Retinal pigment epithelial cell (primary cell): Measurements from ENCODE around the gene ZSCAN25.

Experiments
- DNase-seq: peaks from one replicate; pipeline ENCODE4 v3.0.0-alpha.2; 2010; ENCODE audit warnings: low read depth
- H3K4me3 ChIP-seq: 2 replicates; pipeline ENCODE4 v1.5.1; 2011; ENCODE audit warnings: mild to moderate bottlenecking, low read length, control low read depth, moderate library complexity
- TF ChIP-seq, protein P1 (sequence below): conservative IDR thresholded peaks from 2 replicates; pipeline ENCODE4 v1.5.1; 2011; ENCODE audit warnings: low read depth, low read length, control low read depth, inconsistent platforms

Gene ZSCAN25

DNA sequence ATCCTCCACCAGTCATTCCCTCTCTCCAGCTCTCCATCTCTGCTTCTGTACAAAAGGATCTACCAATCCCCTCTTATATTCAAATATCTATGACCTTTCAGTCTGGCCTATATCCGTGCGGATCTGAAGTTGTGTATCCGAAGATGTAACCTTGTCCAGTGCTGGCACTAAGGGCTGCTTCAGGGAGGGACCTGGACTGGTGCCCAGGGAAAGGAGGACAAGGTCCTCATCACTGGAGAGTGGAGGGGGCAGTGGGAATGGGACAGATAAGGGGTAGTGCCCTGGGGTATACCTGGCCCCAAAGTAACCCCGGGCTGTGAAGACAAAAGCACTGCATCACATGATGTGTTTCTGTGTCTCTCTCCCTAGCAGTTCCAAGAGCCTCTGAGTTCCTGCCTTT is 16.9 kb upstream of the ZSCAN25 start:
- TF ChIP-seq, protein P1, sequence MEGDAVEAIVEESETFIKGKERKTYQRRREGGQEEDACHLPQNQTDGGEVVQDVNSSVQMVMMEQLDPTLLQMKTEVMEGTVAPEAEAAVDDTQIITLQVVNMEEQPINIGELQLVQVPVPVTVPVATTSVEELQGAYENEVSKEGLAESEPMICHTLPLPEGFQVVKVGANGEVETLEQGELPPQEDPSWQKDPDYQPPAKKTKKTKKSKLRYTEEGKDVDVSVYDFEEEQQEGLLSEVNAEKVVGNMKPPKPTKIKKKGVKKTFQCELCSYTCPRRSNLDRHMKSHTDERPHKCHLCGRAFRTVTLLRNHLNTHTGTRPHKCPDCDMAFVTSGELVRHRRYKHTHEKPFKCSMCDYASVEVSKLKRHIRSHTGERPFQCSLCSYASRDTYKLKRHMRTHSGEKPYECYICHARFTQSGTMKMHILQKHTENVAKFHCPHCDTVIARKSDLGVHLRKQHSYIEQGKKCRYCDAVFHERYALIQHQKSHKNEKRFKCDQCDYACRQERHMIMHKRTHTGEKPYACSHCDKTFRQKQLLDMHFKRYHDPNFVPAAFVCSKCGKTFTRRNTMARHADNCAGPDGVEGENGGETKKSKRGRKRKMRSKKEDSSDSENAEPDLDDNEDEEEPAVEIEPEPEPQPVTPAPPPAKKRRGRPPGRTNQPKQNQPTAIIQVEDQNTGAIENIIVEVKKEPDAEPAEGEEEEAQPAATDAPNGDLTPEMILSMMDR: no peak

DNA sequence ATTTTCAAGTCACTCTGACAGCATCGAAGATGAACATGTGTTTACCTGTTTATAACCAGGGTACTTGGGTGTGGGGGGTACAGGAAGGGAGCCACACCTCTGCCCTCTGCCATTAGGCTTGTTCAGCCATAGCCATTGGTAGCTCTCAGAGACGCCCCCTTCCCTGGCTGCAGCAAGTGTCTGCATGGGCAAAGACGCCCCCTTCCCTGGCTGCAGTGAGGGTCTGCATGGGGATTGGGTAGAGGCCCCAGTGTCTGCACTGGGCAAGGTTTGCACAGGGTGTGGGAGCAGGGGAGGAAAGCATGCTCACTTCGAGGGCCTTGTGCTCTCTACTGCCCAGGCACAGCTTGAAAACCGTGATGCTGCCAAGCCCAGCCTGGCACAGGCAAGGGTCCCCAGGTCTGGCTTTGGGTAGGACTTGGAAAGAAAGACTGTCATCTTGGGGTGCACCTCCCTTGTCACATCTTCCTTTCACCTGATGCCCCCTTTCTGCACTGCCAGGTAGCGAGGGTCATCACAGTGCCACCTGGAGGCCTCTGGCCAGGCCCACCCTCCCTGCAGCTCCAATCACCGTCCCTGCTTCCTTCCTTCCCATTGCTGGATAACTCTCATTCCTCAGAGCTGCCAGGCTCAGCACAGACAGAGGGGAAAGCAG is 15.0 kb upstream of the ZSCAN25 start:
- H3K4me3 ChIP-seq: no peak overlapping the region
- TF ChIP-seq, protein P1: no peak
- DNase-seq: no peak

More for the DNA sequence above, 16.9 kb upstream of the ZSCAN25 start:
- H3K4me3 ChIP-seq: no peak overlapping the region
- no peak for DNase-seq

DNA sequence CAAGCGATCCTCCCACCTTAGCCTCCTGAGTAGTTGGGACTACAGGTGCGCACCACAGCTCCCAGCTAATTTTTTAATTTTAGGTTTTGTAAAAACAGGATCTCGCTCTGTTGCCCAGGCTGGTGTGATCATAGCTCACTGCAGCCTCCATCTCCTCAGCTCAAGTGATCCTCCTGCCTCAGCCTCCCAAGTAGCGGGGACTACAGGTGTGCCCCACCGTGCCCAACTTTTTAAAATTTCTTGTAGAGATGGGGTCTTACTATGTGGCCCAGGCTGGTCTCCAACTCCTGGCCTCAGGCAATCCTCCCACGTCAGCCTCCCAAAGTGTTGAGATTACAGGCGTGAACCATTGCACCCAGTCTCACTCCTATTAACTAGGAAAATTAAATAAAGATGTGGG is 11.2 kb upstream of the ZSCAN25 start:
- no peak for DNase-seq
- TF ChIP-seq, protein P1: no peak
- no peak overlapping the region for H3K4me3 ChIP-seq

DNA sequence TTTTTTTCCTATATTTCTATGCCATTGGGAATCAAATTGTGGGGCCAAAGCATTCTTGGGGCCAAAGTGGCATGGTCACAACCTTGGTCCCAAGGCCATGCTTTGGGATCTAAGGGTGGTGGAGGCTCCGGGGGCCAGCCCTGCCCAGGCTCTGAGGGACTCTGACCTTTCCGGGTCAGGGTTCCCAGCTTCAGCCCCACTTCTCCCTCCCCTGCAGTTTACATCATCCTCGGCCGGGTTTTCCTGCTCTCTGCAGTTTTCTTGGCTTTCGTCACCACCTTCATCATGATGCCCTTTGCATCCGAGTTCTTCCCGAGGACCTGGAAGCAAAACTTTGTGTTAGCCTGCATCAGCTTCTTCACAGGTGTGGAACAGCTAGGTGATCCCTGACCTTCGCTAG is 10.2 kb upstream of the ZSCAN25 start:
- DNase-seq: no peak
- TF ChIP-seq, protein P1: no peak
- no peak overlapping the region for H3K4me3 ChIP-seq

DNA sequence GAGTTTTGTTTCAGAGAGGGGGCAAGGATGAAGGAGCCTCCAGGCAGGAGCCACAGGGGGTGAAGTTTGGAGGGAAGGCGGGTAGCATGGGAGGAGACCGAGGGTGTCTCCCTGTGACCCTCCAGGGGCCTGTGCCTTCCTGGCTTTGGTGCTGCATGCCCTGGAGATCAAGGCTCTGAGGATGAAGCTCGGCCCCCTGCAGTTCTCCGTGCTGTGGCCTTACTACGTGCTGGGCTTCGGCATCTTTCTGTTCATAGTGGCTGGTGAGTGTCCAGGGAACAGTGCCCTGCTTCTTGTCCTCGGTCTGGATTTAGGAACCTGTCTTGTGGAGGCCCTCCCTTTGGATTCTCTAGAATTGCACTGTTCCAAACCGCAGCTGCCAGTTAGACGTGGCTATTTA is 9.2 kb upstream of the ZSCAN25 start:
- H3K4me3 ChIP-seq: no peak overlapping the region
- no peak for DNase-seq
- TF ChIP-seq, protein P1: no peak

DNA sequence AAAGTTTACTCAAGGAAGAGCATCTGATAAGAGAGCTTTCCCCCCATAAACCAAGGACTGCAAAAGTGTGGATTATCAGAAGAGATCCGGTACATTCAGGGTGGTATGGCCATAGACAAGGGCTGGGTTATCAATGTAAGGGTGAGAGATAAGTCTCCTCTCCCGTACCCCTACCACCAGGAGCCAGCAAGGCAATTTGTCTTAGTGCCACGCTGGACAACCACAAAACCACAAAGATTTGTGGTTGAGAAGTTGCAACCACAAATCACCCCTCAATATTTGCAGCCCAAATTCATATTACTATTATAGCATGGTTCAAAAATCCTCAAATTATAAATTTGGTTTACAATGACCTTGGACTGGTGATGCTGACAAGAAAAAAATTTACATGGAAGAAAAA is 2.3 kb upstream of the ZSCAN25 start:
- TF ChIP-seq, protein P1: no peak
- H3K4me3 ChIP-seq: no peak overlapping the region
- DNase-seq: no peak

DNA sequence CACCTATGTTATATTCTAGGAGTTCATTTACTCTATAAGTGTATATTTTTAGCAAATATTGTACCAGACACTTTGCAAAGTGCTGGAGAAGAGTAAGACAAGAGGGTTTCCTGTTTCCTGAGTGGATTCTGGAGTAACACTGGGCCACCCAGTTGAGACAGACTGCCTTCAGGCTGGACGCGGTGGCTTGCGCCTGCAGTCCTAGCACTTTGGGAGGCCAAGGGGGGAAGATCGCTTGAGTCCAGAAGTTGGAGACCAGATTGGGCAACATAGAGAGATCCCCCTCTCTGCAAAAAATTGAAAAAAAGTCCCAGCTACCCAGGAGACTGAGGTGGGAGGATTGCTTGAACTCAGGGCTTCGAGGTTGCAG is 772 bp upstream of the ZSCAN25 start:
- H3K4me3 ChIP-seq: peak overlapping the region; percentile 93
- TF ChIP-seq, protein P1: no peak
- no peak for DNase-seq
